Right renal cortex interstitium (tissue), 3 donors: ENCODE measurements around the gene TRAF3. TPM values are rescaled to one million over a fixed set of nuclear protein-coding genes. Genes with fewer than 3 reads are reported as not detected.

Source experiments
- DNase-seq, 3 donors: peaks; one replicate each; pipeline ENCODE4 v3.0.0-alpha.2; 2013; ENCODE audit warnings: low read depth in 3 of 3, low spot score in 2 of 3
- polyA plus RNA-seq, 3 donors: library from polyadenylated mRNA; unstranded; fragments of 120-200 nt; gene quantifications; one replicate each; pipeline ENCODE4 v1.2.1, GENCODE V29; 2013; ENCODE audit not compliant: insufficient read length in 3 of 3

Gene TRAF3
- polyA plus RNA-seq, 3 donors: 15.9 to 17.1 (median 16.7) TPM

GRCh38 chr14:102775855-102776760 is 1.1 kb upstream of the TRAF3 start:
- DNase-seq: no peak

GRCh38 chr14:102777711-102778337 is 575 bp downstream of the TRAF3 start:
- DNase-seq: no peak

- no peak for DNase-seq
Observed at GRCh38 chr14:102778338-102779083, 1.3 kb downstream of the TRAF3 start.

GRCh38 chr14:102779084-102779462 is 1.8 kb downstream of the TRAF3 start:
- DNase-seq: no peak

GRCh38 chr14:102779574-102780315 is 2.5 kb downstream of the TRAF3 start:
- DNase-seq: no peak

- DNase-seq: no peak
Observed at GRCh38 chr14:102781063-102781462, 3.8 kb downstream of the TRAF3 start.

GRCh38 chr14:102782974-102783373 is 5.7 kb downstream of the TRAF3 start:
- no peak for DNase-seq

- DNase-seq: no peak
Observed at GRCh38 chr14:102784892-102785594, 7.8 kb downstream of the TRAF3 start.

- DNase-seq: no peak
Observed at GRCh38 chr14:102785595-102785963, 8.3 kb downstream of the TRAF3 start.

- no peak for DNase-seq
Observed at GRCh38 chr14:102786768-102787167, 9.5 kb downstream of the TRAF3 start.

GRCh38 chr14:102789349-102789748 is 12.1 kb downstream of the TRAF3 start:
- no peak for DNase-seq

- no peak for DNase-seq
Observed at GRCh38 chr14:102793531-102794328, 16.5 kb downstream of the TRAF3 start.

- no peak for DNase-seq
Observed at GRCh38 chr14:102795060-102795925, 18.0 kb downstream of the TRAF3 start.

GRCh38 chr14:102796661-102797190 is 19.5 kb downstream of the TRAF3 start:
- no peak for DNase-seq

- no peak for DNase-seq
Observed at GRCh38 chr14:102798926-102799325, 21.7 kb downstream of the TRAF3 start.

- no peak for DNase-seq
Observed at GRCh38 chr14:102799684-102800562, 22.7 kb downstream of the TRAF3 start.
